GM13976 (cell line): ENCODE results near the gene NCOA3.

Experiments used
- DNase-seq: peaks from one replicate; pipeline ENCODE4 v3.0.0; 2012; ENCODE audit warnings: low spot score
- in situ Hi-C: fragments of 300-500 bp; cut with MboI; formaldehyde crosslinking; loops from one replicate; pipeline ENCODE4 v1.12.0; 2022; ENCODE audit warnings: low sequenced_read_pairs, mixed read lengths, inconsistent platforms; ENCODE audit not compliant: unreplicated experiment
- TF ChIP-seq, protein P1 (sequence below): IDR thresholded peaks from 2 replicates; pipeline ENCODE4 v1.5.1; 2012; ENCODE audit warnings: borderline replicate concordance, mild to moderate bottlenecking; ENCODE audit not compliant: insufficient read depth; ENCODE audit errors: extremely low read depth, missing control alignments, control extremely low read depth

The NCOA3 gene

DNA sequence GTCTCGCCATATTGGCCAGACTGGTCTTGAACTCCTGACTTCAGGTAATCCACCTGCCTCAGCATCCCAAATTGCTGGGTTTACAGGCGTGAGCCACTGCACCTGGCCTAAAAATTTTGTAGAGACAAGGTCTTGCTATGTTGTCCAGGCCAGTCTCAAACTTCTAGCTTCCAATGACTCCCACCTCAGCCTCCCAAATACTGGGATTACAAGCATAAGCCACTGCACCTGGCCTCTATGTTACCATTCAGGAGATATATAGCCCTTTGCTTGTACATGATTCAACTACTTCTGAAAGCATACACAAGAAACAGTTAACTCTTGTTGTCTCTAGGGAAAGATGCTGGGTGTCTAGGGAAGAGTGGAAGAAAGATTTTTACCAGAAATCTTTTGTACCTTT lies 19.0 kb upstream of the NCOA3 start:
- no peak for DNase-seq
- TF ChIP-seq, protein P1, sequence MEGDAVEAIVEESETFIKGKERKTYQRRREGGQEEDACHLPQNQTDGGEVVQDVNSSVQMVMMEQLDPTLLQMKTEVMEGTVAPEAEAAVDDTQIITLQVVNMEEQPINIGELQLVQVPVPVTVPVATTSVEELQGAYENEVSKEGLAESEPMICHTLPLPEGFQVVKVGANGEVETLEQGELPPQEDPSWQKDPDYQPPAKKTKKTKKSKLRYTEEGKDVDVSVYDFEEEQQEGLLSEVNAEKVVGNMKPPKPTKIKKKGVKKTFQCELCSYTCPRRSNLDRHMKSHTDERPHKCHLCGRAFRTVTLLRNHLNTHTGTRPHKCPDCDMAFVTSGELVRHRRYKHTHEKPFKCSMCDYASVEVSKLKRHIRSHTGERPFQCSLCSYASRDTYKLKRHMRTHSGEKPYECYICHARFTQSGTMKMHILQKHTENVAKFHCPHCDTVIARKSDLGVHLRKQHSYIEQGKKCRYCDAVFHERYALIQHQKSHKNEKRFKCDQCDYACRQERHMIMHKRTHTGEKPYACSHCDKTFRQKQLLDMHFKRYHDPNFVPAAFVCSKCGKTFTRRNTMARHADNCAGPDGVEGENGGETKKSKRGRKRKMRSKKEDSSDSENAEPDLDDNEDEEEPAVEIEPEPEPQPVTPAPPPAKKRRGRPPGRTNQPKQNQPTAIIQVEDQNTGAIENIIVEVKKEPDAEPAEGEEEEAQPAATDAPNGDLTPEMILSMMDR, result no peak

DNA sequence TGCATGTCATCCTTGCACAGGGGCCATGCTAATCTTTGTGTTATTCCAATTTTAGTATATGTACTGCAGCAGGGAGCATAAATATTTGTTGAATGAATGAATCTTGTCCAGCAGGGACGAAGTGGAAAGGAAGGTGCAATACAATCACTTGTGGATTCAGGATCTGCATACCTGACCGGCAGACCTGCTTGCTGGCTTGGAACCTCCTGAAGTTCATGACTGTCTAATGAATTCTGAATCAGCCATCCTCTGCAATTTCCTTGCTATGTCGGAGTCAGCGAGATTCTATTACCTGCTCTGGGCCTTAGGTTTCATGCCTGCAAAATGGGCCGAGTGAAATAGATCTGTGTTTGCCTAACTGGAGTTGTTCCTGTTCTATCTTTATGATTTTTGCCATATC lies 17.4 kb upstream of the NCOA3 start:
- in situ Hi-C loops, result no loop called here
- no peak for DNase-seq
- TF ChIP-seq, protein P1, result no peak

More for the DNA sequence above, 19.0 kb upstream of the NCOA3 start:
- in situ Hi-C loops, result no loop called here

- TF ChIP-seq, protein P1, result no peak
- peak; percentile 67 for DNase-seq
- in situ Hi-C loops, result no loop called here
These were observed 14.3 kb upstream of the NCOA3 start for GRCh38 chr20:47487175-47487917.

DNA sequence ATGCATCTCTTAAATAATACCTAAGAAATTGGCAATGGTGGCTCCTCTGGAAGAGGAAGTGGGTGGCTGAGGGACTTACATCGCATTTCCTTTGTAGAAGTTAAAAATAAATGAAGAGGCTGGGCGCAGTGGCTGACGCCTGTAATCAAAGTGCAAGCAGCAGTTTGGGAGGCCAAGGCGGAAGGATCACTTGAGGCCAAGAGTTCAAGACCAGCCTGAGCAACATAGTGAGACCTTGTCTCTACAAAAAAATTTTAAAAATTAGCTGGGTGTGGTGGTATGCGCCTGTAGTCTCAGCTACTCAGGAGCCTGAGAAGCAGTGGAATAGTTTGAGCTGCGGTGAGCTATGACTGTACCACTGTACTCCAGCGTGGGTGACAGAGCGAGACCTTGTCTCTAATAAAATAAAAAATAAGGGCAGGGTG lies 12.2 kb upstream of the NCOA3 start:
- TF ChIP-seq, protein P1, result no peak

DNA sequence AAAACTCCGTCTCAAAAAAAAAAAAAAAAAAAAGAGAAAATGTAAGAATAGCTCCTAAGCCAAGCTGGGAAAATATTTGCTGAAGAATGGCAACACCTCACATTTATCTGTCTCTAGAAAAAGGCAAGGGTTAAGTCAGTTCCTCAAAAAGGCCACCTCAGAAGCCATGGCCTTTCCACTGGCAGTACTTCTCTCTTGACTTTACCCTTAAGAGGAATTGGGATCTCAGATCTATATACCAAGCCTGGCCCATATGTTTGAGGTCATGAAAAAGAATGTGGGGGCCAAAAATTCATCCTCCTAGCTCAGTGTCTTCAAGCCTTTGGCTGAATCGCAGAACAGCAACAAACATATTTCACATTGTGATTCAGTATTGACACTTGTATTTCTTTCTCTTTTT lies 10.9 kb upstream of the NCOA3 start:
- TF ChIP-seq, protein P1, result no peak
- DNase-seq, result no peak

More for the DNA sequence above, 12.2 kb upstream of the NCOA3 start:
- no peak for DNase-seq
- in situ Hi-C loops, result no loop called here

GRCh38 chr20:47492284-47492683 lies 9.4 kb upstream of the NCOA3 start:
- in situ Hi-C loops, result no loop called here
- TF ChIP-seq, protein P1, result no peak
- no peak for DNase-seq

More for the DNA sequence above, 10.9 kb upstream of the NCOA3 start:
- in situ Hi-C loops, result no loop called here
